NCI-H2196 treated with DMSO at 0.1 percent for 48 hours (cell line): Measurements from ENCODE around the gene OXER1.

ENCODE experiments used
- DNase-seq: peaks from one replicate; lab custom pipeline; 2025; ENCODE audit not compliant: unreplicated experiment; lab: John Stamatoyannopoulos, UW

OXER1 gene

GRCh38 chr2:42770288-42771131 lies 6.6 kb upstream of the OXER1 start:
- DNase-seq, result no peak

DNA sequence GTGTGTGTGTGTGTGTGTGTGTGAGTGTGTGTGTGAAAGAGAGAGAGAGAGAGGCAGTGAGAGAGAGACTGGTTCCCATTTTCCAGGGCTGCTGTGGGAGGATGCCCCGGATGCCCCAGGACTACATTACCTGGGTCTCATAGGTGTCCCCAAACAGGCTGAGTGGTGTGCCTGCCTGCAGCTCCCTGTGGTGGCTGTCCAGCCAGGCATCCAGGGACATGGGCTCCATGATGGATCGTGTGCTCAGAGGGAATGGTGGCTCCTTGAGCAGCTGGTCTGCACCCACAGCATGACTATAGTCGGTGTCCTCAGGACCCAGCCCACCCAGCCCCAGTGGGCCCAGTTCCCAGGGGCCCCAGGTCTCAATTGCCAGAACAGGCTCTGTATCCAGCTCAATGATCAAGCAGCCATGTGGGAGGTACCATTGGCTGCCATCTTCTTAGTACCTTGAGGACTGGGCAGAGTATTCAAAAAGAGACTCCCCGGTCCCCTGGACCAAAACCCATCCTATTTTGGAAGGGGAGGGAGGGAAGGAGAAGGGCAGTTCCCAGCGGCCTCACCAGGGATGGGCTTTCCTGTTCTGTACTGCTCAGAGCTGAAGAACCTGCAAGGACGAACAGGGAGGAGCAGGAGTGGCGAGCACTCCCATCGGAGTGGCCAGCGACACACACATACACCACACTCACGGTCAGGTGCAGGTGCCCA lies 5.8 kb upstream of the OXER1 start:
- no peak for DNase-seq

GRCh38 chr2:42768706-42769256 lies 4.8 kb upstream of the OXER1 start:
- DNase-seq, result no peak

DNA sequence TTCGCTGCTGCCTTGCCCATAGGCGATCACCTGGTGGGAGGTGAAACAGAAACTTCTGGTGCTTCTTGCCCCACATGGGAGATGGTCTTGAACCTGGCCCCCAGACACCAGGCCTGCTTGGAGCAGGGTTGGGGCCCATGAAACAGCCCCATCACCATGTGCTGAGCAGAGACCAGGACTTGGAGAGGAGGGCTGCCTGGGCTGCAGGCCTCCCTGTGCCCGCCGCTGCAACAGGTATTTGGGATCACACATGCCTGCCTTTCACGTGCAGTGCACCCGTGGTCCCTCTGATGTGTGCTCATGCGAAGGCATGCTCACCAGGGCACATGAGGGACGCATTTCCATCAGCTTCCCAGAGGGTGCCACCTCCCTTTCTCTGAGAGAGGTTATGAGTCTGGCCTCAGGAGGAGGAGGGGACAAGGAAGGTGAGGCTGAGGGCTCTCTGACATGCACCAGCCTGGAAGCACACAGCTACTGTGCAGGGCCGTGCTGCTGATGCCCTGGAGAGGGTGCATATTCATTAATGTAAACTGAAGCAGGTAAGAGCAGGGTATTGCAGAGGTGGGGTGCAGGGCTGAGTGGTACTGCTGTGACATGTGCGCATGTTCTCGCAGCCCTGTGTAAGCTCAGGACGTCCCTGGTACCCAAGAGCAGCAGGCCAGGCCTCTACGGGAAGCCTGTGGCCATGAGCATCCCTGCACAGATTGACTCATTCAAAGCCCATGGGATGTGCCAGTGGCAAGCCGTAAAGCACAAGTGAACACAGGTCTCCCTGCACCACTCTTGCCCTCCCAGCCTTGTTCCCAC lies 4.2 kb upstream of the OXER1 start:
- no peak for DNase-seq

DNA sequence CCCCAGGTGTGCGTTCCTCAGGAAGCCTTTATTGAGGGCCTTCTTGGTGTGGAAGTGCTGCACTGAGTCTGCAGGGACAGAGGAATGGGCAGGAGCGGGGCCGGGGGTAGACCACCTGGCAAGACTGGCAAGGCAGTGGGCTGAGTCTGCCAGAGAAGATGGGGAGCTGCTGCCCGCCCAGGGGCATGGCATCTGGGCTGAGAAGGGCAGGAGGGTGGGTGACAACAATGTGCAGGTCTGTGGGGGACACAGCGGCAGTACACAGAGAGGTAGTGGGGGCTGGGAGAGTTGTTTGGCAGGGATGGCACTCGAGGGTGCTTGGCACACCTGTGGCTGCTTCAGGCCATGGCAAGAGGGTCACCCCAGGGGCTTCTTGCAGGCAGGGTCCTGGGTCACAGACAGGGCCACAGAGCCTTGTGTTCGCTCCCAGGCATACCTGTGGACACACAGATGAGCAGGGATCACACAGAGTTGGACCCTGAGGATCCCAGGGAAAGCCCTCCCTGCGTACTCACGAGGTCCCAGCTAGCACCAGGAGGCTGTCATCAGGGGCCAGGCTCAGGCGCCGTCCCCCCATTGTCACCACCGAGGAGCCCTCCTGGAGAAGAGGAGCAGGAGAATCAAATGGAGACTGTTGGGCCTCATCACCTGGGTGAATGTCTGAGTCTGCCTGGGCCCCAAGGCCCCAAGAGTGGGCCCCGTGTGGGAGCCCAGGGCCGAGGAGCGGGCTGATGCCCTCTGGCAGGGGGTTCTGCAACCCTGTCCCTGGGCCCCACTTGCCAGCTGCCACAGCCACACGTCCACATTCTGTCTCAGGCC lies 3.4 kb upstream of the OXER1 start:
- no peak for DNase-seq

- DNase-seq, result no peak
Measured at GRCh38 chr2:42765686-42766085, 1.8 kb upstream of the OXER1 start.

- no peak for DNase-seq
Measured at GRCh38 chr2:42764901-42765300, 966 bp upstream of the OXER1 start.

- DNase-seq, result no peak
Measured at GRCh38 chr2:42762823-42763804, 821 bp downstream of the OXER1 start.

DNA sequence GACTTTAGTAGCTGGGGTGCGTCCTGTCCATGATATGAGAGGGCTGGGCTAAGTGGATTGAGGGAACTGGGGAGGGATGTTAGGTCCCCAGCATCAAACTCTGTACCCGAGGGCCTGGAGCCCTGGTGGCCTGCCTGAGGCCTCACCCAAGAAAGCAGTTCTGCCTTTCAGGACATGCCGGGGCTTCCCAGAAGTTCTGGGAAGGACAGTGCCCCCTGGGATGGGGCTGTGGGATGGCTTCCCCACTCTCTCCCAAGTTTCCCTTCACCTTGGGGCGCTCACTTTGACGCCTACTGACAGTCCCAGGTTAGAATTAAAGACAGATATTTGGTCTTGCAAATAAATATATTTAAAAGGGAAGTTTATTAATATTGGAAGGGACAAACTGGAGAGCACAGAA lies 1.8 kb downstream of the OXER1 start:
- no peak for DNase-seq

DNA sequence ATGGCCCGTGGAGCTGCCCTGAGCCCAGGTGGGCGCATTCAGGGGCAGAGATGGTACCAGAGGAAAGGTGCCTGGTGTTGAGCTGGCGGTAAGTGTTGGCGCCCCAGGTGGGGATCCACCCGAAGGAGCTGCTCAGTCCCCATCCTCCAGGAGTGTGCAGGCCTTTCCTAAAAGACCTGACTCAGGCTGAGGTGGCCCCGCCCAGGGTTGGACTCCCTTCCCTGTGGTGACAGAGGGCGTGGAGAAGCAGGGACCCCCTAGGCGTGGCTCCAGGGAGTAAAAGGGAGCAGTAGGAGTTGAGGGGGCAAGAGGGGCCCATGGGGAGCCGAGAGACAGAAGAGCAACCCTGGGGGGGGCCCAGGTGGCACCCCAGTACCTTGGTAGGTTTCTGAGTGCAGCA lies 2.4 kb downstream of the OXER1 start:
- no peak for DNase-seq

DNA sequence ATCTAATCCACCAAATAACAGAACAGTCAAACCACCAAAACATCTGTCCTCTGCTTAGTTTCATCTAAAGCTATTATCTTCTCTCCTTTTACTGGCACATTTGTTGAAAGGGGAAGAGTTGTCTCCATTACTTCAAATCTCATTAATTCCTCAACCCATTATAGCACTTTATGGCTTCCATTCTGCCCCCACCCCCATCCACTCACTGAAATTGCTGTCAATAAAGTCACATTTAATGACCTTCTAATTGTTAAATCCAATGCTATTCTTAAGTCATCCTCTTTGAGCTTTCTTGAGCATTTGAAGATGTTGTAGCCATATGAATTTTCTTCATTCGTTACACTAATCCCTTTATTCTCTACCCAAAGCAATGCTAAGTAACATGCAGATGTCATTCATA lies 5.2 kb downstream of the OXER1 start:
- DNase-seq, result no peak

GRCh38 chr2:42757981-42758740 lies 5.8 kb downstream of the OXER1 start:
- no peak for DNase-seq

GRCh38 chr2:42756966-42757513 lies 6.9 kb downstream of the OXER1 start:
- DNase-seq, result no peak

GRCh38 chr2:42756150-42756775 lies 7.7 kb downstream of the OXER1 start:
- DNase-seq, result no peak

GRCh38 chr2:42755191-42755880 lies 8.6 kb downstream of the OXER1 start:
- no peak for DNase-seq

GRCh38 chr2:42754776-42755140 lies 9.2 kb downstream of the OXER1 start:
- DNase-seq, result no peak

- no peak for DNase-seq
Measured at GRCh38 chr2:42754021-42754775, 9.7 kb downstream of the OXER1 start.
